CD4-positive, alpha-beta T cell treated with Interleukin-4 for 4 hours (primary cell): Measurements from ENCODE around the gene IGFBP7.

Experiments
- DNase-seq: peaks from one replicate; pipeline ENCODE4 v3.0.0-alpha.2; 2020

IGFBP7 gene

GRCh38 chr4:57093845-57094831, 16.0 kb downstream of the IGFBP7 start:
- DNase-seq, result no peak

- no peak for DNase-seq
Measured at GRCh38 chr4:57091657-57092162, 18.5 kb downstream of the IGFBP7 start.

GRCh38 chr4:57090079-57090478, 20.1 kb downstream of the IGFBP7 start:
- no peak for DNase-seq

- no peak for DNase-seq
Measured at GRCh38 chr4:57089549-57089948, 20.6 kb downstream of the IGFBP7 start.

GRCh38 chr4:57086031-57086723, 24.0 kb downstream of the IGFBP7 start:
- no peak for DNase-seq

GRCh38 chr4:57085278-57085677, 24.9 kb downstream of the IGFBP7 start:
- DNase-seq, result no peak

- no peak for DNase-seq
Measured at GRCh38 chr4:57084360-57084759, 25.8 kb downstream of the IGFBP7 start.

GRCh38 chr4:57083090-57083489, 27.1 kb downstream of the IGFBP7 start:
- no peak for DNase-seq

- no peak for DNase-seq
Measured at GRCh38 chr4:57081651-57082621, 28.2 kb downstream of the IGFBP7 start.

GRCh38 chr4:57080781-57081650, 29.2 kb downstream of the IGFBP7 start:
- no peak for DNase-seq

GRCh38 chr4:57078685-57079521, 31.3 kb downstream of the IGFBP7 start:
- no peak for DNase-seq

- no peak for DNase-seq
Measured at GRCh38 chr4:57077550-57078343, 32.4 kb downstream of the IGFBP7 start.

- DNase-seq, result no peak
Measured at GRCh38 chr4:57076646-57077045, 33.5 kb downstream of the IGFBP7 start.

GRCh38 chr4:57075367-57075766, 34.8 kb downstream of the IGFBP7 start:
- DNase-seq, result no peak

- no peak for DNase-seq
Measured at GRCh38 chr4:57074744-57075143, 35.4 kb downstream of the IGFBP7 start.

- DNase-seq, result no peak
Measured at GRCh38 chr4:57073559-57073958, 36.6 kb downstream of the IGFBP7 start.

GRCh38 chr4:57071326-57071725, 38.9 kb downstream of the IGFBP7 start:
- no peak for DNase-seq

- no peak for DNase-seq
Measured at GRCh38 chr4:57070461-57070860, 39.7 kb downstream of the IGFBP7 start.

GRCh38 chr4:57068237-57068981, 41.8 kb downstream of the IGFBP7 start:
- DNase-seq, result no peak
